ENCODE measurements around the gene CD3G.
"Not testable (repeated sequence)": the region's sequence is repeated elsewhere in the genome, so short reads cannot be mapped to it uniquely, and the experiment has no call there.

The CD3G gene

GRCh38 chr11:118305726-118306125 is 38.4 kb upstream of the CD3G start:
- TF ChIP-seq CTCF (IDR thresholded peaks at IDR 0.05; ENCODE audit: insufficient read depth, missing control alignments) = no peak
- FAIRE-seq (no peak), DNase-seq (ENCODE audit: insufficient read length, low spot score) (no peak)

GRCh38 chr11:118306556-118306955 is 37.6 kb upstream of the CD3G start:
- FAIRE-seq (no peak), DNase-seq (ENCODE audit: insufficient read length, low spot score) (no peak)
- TF ChIP-seq CTCF (IDR thresholded peaks at IDR 0.05; ENCODE audit: insufficient read depth, missing control alignments) = no peak

- not testable (repeated sequence) for FAIRE-seq
Measured at GRCh38 chr11:118308995-118309528, 35.1 kb upstream of the CD3G start.

GRCh38 chr11:118310271-118310670 is 33.9 kb upstream of the CD3G start:
- FAIRE-seq = no peak
- no peak for DNase-seq (ENCODE audit: insufficient read length, low spot score)
- no peak for TF ChIP-seq CTCF (IDR thresholded peaks at IDR 0.05; ENCODE audit: insufficient read depth, missing control alignments)

More at GRCh38 chr11:118308995-118309528, 35.1 kb upstream of the CD3G start:
- not testable (repeated sequence) for DNase-seq (ENCODE audit: insufficient read length, low spot score)

GRCh38 chr11:118310781-118311485 is 33.2 kb upstream of the CD3G start:
- DNase-seq (ENCODE audit: insufficient read length, low spot score) (no peak), FAIRE-seq (no peak)
- TF ChIP-seq CTCF (IDR thresholded peaks at IDR 0.05; ENCODE audit: insufficient read depth, missing control alignments) = no peak

DNA sequence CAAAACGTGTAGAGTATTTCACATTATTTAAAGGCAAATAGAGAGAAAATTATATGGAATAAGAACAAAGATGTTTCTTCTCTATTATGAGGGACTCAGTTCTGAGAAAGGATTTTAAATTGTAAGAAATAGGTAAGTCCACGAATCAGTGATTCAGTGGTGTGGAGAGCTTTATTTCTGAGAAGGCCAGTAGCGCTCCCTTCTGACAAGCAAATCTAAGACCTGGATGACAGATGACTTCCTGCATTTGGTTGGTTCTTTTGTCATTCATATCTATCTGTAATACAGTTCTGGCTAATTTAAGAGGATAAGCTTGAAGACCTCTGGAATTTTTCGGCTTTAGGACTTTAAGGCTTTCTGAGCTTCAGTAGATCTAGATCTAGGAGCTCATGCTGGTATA is 32.6 kb upstream of the CD3G start:
- FAIRE-seq (no peak), DNase-seq (ENCODE audit: insufficient read length, low spot score) (no peak)
- no peak for TF ChIP-seq CTCF (IDR thresholded peaks at IDR 0.05; ENCODE audit: insufficient read depth, missing control alignments)

DNA sequence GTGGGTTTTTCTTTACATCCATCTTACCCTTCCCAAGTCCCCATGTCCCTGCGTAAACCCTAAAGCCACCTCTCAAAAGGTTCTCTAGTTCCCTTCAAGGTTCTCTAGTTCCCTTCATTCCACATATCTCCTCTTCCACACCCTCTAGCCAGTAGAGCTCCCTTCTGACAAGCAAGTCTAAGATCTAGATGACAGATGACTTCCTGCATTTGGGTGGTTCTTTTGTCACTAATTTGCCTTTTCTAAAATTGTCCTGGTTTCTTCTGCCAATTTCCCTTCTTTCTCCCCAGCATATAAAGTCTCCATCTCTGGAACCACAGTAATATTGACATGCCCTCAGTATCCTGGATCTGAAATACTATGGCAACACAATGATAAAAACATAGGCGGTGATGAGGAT is 31.8 kb upstream of the CD3G start:
- FAIRE-seq = no peak
- TF ChIP-seq CTCF (IDR thresholded peaks at IDR 0.05; ENCODE audit: insufficient read depth, missing control alignments) = no peak
- no peak for DNase-seq (ENCODE audit: insufficient read length, low spot score)

All from D721Med (cell line).